ENCODE results near the gene NABP2. TPM values are rescaled to one million over a fixed set of nuclear protein-coding genes. Genes with fewer than 3 reads are reported as not detected.

Gene NABP2
- polyA plus RNA-seq, 3 donors = 2.7 to 10.1 (median 3.2) TPM

- DNase-seq = no peak
- peaks cover 16% of the 10 kb centered on the region for H4K20me1 ChIP-seq (ENCODE audit: insufficient read depth, low read length)
- H3K36me3 ChIP-seq (replicated peaks in 1 of 2; ENCODE audit: control insufficient read depth in 1 of 2, insufficient read depth in 2 of 2, low read length in 2 of 2) = peaks cover 44 to 55% of the 10 kb centered on the region in 2 donors
- H3K9me3 ChIP-seq (replicated peaks in 1 of 2; ENCODE audit: control insufficient read depth in 1 of 2, insufficient read depth in 1 of 2, low read length in 2 of 2) = no peaks in the 10 kb centered on the region
- no peak overlapping the region for H3K9ac ChIP-seq (ENCODE audit: insufficient read depth, low read length, poor library complexity, severe bottlenecking)
- no peaks in the 10 kb centered on the region for H3K27me3 ChIP-seq (ENCODE audit: control insufficient read depth in 2 of 2, insufficient read depth in 2 of 2, low read length in 2 of 2)
- peaks cover 2% of the 10 kb centered on the region for H3K4me1 Mint-ChIP-seq
- no peaks in the 10 kb centered on the region for H3K27me3 Mint-ChIP-seq (ENCODE audit: low read depth in 3 of 3)
- peaks cover 42 to 53% of the 10 kb centered on the region in 2 donors for H3K36me3 Mint-ChIP-seq
- no peaks in the 10 kb centered on the region for H3K9me3 Mint-ChIP-seq
- no peaks in the 10 kb centered on the region for H3K4me1 ChIP-seq (ENCODE audit: control insufficient read depth in 1 of 2, insufficient read depth in 2 of 2, low read length in 2 of 2)
- TF ChIP-seq CTCF (IDR thresholded peaks at IDR 0.05) = no peak
- intact Hi-C loops (cut with micrococcal nuclease) = no loop called here
- no peak overlapping the region for H3K4me3 Mint-ChIP-seq
- no peak overlapping the region for H3K4me2 ChIP-seq (replicated peaks; ENCODE audit: extremely low read depth, low read length, poor library complexity, severe bottlenecking)
- no peak overlapping the region for H2AFZ ChIP-seq (ENCODE audit: insufficient read depth, low read depth, low read length, poor library complexity, severe bottlenecking)
- H3K27ac Mint-ChIP-seq = peak overlapping the region in 3 of 7 donors; percentile 40 to 75 (median 71)
- no peaks in the 10 kb centered on the region for H3K79me2 ChIP-seq (ENCODE audit: insufficient read depth, low read length)
- no peak overlapping the region for H3K27ac ChIP-seq (ENCODE audit: low read depth in 1 of 2, low read length in 2 of 2)
- H3K4me3 ChIP-seq (replicated peaks in 1 of 3; ENCODE audit: low read depth in 2 of 3, low read length in 3 of 3) = no peak overlapping the region
These were observed 19.9 kb upstream of the NABP2 start for GRCh38 chr12:56204275-56204674.

- H3K4me2 ChIP-seq (replicated peaks; ENCODE audit: extremely low read depth, low read length, poor library complexity, severe bottlenecking) = no peak overlapping the region
- no peak for DNase-seq
- peaks cover 51 to 64% of the 10 kb centered on the region in 2 donors for H3K36me3 Mint-ChIP-seq
- H3K4me1 Mint-ChIP-seq = peaks cover 2% of the 10 kb centered on the region
- no peaks in the 10 kb centered on the region for H3K4me1 ChIP-seq (ENCODE audit: control insufficient read depth in 1 of 2, insufficient read depth in 2 of 2, low read length in 2 of 2)
- peaks cover 3% of the 10 kb centered on the region for H3K79me2 ChIP-seq (ENCODE audit: insufficient read depth, low read length)
- no peaks in the 10 kb centered on the region for H3K9me3 Mint-ChIP-seq
- H3K9ac ChIP-seq (ENCODE audit: insufficient read depth, low read length, poor library complexity, severe bottlenecking) = no peak overlapping the region
- H3K36me3 ChIP-seq (replicated peaks in 1 of 2; ENCODE audit: control insufficient read depth in 1 of 2, insufficient read depth in 2 of 2, low read length in 2 of 2) = peaks cover 52 to 66% of the 10 kb centered on the region in 2 donors
- H3K27me3 Mint-ChIP-seq (ENCODE audit: low read depth in 3 of 3) = no peaks in the 10 kb centered on the region
- H4K20me1 ChIP-seq (ENCODE audit: insufficient read depth, low read length) = peaks cover 20% of the 10 kb centered on the region
- peak overlapping the region in 2 of 7 donors; percentile 22 to 26 for H3K27ac Mint-ChIP-seq
- no peaks in the 10 kb centered on the region for H3K9me3 ChIP-seq (replicated peaks in 1 of 2; ENCODE audit: control insufficient read depth in 1 of 2, insufficient read depth in 1 of 2, low read length in 2 of 2)
- intact Hi-C loops (cut with micrococcal nuclease) = loop anchor here in 1 of 2 donors (5.0 kb wide), 1 partner anchor 52 kb away; the partner anchor contains the start of gene ANKRD52
- no peaks in the 10 kb centered on the region for H3K27me3 ChIP-seq (ENCODE audit: control insufficient read depth in 2 of 2, insufficient read depth in 2 of 2, low read length in 2 of 2)
- no peak for TF ChIP-seq CTCF (IDR thresholded peaks at IDR 0.05)
- no peak overlapping the region for H2AFZ ChIP-seq (ENCODE audit: insufficient read depth, low read depth, low read length, poor library complexity, severe bottlenecking)
- H3K4me3 ChIP-seq (replicated peaks in 1 of 3; ENCODE audit: low read depth in 2 of 3, low read length in 3 of 3) = no peak overlapping the region
- no peak overlapping the region for H3K4me3 Mint-ChIP-seq
- H3K27ac ChIP-seq (ENCODE audit: low read depth in 1 of 2, low read length in 2 of 2) = peak overlapping the region in 1 of 2 donors; percentile 7
These were observed 18.7 kb upstream of the NABP2 start for GRCh38 chr12:56205445-56205844.

Measured in CD14-positive monocyte (primary cell).